HG03442 (cell line): ENCODE data around the gene ERN2.
"Not testable (repeated sequence)": the region's sequence is repeated elsewhere in the genome, so short reads cannot be mapped to it uniquely, and the experiment has no call there.

Experiments used
- ATAC-seq: cut with Tn5 transposase; IDR thresholded peaks from one replicate; pipeline ENCODE4 v1.9.1; 2021; ENCODE audit warnings: mild to moderate bottlenecking, moderate library complexity; ENCODE audit not compliant: unreplicated experiment

ERN2 gene

GRCh38 chr16:23712976-23713375, at the start of gene ERN2:
ERN2 (minus strand) TSS chr16:23713222; CDS start chr16:23713187, 35 bp downstream.
- ATAC-seq: no peak

GRCh38 chr16:23757937-23758619, 45.1 kb upstream of the ERN2 start:
- ATAC-seq: no peak

DNA sequence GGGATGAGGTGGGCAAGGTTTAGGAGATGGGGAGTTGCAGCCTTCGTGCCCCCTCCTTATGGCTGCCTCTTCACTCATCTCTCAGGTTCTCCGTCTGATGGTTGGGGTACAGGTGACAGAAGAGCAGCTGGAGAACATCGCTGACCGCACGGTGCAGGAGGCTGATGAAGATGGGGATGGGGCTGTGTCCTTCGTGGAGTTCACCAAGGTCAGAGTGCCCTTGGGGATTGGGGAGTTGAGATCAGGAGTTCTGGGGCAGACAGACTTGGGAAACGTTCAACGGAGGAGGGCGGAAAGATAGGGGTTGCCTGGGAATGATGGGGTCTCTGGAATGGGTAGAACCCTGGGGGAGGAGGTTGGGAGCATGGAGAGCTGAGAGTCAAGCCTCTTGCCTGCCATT, 44.1 kb upstream of the ERN2 start:
- no peak for ATAC-seq

DNA sequence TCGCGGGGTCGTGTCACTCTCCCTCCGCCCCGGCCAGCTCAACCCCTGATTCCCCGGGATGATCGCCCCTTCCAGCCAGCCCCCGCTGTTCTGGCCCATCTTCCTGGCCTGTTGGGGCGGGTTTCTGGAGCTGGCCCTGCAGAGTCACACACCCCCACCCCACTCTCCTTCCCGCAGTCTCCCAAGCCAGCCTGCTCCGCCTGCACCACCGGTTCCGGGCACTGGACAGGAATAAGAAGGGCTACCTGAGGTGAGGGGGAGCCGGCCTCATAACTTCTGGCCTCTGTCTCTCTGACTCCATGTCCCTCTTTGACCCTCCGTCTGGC, 42.4 kb upstream of the ERN2 start:
- no peak for ATAC-seq

- no peak for ATAC-seq
These were observed 41.8 kb upstream of the ERN2 start, which contains the start of gene CHP2 for GRCh38 chr16:23754594-23755483. CHP2 (plus strand) TSS chr16:23755026; CDS start chr16:23755050, 24 bp downstream.

GRCh38 chr16:23753908-23754593, 41.0 kb upstream of the ERN2 start:
- ATAC-seq: no peak

GRCh38 chr16:23751053-23751452, 38.0 kb upstream of the ERN2 start:
- ATAC-seq: not testable (repeated sequence)

- ATAC-seq: no peak
These were observed 35.6 kb upstream of the ERN2 start for GRCh38 chr16:23748630-23749029.

GRCh38 chr16:23745263-23745662, 32.2 kb upstream of the ERN2 start:
- no peak for ATAC-seq

GRCh38 chr16:23742766-23743165, 29.7 kb upstream of the ERN2 start:
- ATAC-seq: no peak

DNA sequence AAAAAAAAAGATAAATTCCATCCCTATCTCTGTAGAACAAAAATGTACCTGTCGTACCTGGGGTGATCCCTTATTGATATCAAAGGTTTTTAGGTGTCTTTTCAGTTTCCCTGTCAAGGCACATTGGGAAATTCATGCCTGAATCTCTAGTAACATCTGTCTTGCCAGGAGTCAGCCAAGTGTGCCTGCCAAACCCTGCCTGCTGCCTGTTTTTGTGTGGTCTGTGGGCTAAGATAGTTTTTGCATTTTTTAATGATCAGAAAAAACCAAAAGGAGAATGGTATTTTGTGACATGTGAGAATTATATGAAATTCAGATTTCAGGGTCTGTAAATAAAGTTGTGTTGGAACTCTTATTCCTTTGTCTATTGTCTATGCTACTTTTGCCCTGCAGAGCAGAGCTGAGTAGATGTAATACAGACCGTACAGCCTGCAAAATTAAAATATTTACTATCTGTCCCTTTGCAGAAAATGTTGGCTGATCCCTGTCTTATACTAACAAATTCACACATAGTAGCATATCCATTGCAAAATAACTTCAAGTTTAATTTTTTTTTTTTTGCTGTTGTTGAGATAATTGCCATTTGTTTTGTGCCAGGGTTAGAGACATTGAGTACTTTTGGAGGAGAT, 28.8 kb upstream of the ERN2 start:
- no peak for ATAC-seq

GRCh38 chr16:23739516-23739915, 26.5 kb upstream of the ERN2 start:
- ATAC-seq: no peak

DNA sequence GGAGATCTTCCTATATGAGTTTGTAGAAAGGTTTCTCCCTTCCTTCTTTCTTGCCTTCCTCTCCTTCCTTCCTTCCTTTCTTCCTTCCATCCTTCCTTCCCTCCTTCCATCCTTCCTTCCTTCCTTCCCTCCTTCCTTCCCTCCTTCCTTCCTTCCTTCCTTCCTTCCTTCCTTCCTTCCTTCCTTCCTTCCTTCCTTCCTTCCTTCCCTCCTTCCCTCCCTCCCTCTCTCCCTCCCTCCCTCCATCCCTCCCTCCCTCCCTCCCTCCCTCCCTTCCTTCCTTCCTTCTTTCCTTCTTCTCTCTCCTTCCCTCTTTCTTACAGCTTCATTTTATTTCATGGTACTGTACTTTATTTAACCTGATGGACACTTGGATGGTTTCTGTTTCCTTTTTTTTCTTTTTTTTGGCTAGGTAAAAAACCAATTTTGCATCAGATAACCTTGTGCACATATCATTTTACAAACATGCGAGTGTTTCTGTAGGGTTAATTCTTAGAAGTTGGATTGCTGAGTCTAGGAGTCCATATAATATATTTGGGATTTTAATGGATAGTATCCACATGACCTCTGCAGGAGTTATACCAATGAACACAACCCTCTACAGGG, 24.5 kb upstream of the ERN2 start:
- not testable (repeated sequence) for ATAC-seq

DNA sequence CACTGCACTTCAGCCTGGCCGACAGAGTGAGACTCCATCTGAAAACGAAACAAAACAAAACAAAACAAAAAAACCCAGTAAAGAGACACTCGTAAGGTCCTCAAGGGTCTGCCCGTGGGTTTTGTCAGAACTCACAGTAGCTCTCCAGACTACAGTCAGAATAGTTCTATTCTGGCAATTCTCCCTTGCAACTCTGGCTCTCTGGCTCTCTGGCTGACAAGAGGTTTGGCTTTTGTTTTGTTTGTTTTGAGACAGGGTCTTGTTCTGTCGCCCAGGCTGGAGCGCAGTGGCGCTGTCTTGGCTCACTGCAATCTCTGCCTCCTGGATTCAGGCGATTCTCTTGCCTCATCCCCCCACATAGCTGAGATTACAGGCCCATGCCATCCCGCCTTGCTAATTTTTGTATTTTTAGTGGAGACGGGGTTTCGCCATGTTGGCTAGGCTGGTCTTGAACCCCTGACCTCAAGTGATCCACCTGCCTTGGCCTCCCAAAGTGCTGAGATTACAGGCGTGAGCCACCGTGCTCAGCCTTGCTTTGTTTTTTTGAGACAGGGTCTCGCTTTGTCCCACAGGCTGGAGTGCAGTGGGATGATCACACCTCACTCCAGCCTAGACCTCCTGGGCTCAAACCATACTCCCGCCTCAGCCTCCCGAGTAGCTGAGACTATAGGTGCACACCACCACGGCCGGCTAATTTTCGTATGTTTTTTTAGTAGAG, 21.3 kb upstream of the ERN2 start:
- ATAC-seq: no peak

DNA sequence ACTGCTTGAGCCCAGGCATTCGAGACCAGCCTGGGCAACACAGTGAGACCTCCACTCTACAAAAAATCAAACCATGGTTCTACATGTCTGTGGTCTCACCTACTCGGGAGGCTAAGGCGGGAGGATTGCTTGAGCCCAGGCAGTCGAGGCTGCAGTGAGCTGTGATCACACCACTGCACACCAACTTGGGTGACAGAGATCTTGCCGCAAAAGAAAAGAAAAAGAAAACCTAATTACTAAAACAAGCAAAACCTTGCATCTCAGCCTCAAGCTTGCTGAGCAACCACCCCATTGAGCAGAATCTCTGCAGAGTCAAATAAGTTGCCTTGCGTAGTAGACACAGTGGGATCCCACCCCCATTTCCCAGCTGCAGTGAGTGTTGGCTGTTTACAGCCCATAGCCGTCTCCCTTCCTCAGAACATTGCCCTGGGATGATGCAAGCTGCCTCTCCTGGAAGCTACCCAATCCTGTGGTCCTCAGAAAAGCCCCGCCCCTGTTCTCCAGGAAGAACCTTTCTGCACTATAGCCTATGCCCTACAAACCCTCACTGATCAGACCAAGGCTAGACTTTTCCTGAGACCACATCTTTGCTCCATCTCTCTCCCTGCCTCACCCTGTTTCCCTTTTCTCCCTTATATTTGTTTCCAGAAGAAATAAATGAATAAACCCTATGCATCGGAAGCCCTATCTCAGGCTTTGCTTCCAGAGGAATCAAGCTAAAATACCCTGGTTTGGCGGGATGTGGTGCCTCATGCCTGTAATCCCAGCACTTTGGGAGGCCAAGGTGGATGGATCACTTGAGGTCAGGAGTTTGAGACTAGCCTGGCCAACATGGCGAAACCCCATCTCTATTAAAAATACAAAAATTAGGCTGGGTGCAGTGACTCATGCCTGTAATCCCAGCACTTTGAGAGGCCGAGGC, 16.7 kb upstream of the ERN2 start:
- no peak for ATAC-seq

- ATAC-seq: no peak
These were observed 15.1 kb upstream of the ERN2 start for GRCh38 chr16:23728112-23728477.

GRCh38 chr16:23726710-23727109, 13.7 kb upstream of the ERN2 start:
- ATAC-seq: no peak

DNA sequence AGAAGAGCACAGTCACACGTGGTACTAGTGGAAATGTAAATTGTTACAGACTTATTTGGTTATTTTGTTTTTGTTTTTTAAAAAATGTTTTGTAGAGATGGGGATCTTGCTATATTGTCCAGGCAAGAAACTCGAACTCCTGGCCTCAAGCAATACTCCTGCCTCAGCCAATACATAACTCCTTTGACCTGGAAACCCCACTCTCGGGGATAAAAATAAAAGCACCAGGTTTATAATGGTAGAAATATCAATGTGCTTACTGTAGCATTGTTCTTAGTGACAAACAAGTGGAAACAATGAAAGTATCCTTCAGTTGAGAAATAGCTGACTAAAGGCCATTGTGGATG, 11.7 kb upstream of the ERN2 start:
- ATAC-seq: no peak

GRCh38 chr16:23724096-23724784, 11.2 kb upstream of the ERN2 start:
- no peak for ATAC-seq
